ENCODE measurements around the gene NME1. TPM values are rescaled to one million over a fixed set of nuclear protein-coding genes. Genes with fewer than 3 reads are reported as not detected.

The NME1 gene
- total and polyA plus RNA-seq, 10 of the 15 experiments (the other 5 are each of a cell fraction or from before 2014, with no cell fraction given): 273 to 1,362 (median 455) TPM

GRCh38 chr17:51185763-51186332, 32.5 kb downstream of the NME1 start:
- H3K27me3 ChIP-seq (replicated peaks in 1 of 2; ENCODE audit: control insufficient read depth in 2 of 2, insufficient read depth in 2 of 2, low read length in 1 of 2): no peaks in the 10 kb centered on the region
- no peaks in the 10 kb centered on the region for H3K9me3 ChIP-seq (replicated peaks; ENCODE audit: control insufficient read depth, insufficient read depth, low read length)
- ATAC-seq: no peak
- H3K9ac ChIP-seq (ENCODE audit: control insufficient read depth, insufficient read depth, low read length): no peak overlapping the region
- no peaks in the 10 kb centered on the region for H3K4me1 ChIP-seq (ENCODE audit: control insufficient read depth, insufficient read depth, low read length)
- POLR2A ChIA-PET: no interaction called here
- no peak overlapping the region for H3K4me2 ChIP-seq (ENCODE audit: control insufficient read depth, insufficient read depth)
- no TSS peak for BruUV-seq (replicated peaks)
- RAD21 ChIA-PET (ENCODE audit: unreplicated experiment): no interaction called here
- in situ Hi-C loops (cut with MboI): loop anchor here (10.0 kb wide), 1 partner anchor 349 kb away; no protein-coding TSS in a partner anchor
- H3K27ac ChIP-seq (ENCODE audit: control insufficient read depth, insufficient read depth): no peak overlapping the region
- no peak overlapping the region for H2AFZ ChIP-seq (ENCODE audit: control insufficient read depth, low read depth, low read length)
- H4K20me1 ChIP-seq (ENCODE audit: control insufficient read depth, insufficient read depth): no peaks in the 10 kb centered on the region
- SMC1A ChIA-PET (ENCODE audit: uncharacterized antibody, unreplicated experiment): interaction anchor here (1.3 kb wide), 1 partner anchor 52 kb away, joined by 3 read pairs; no protein-coding TSS in a partner anchor
- TF ChIP-seq POLR2AphosphoS2 (IDR thresholded peaks at IDR 0.05; ENCODE audit: low read depth, low read length) (no peak), HCFC1 (IDR thresholded peaks at IDR 0.05; ENCODE audit: low read length) (no peak), POU2F2 (IDR thresholded peaks at IDR 0.05; ENCODE audit: borderline replicate concordance, low read depth, low read length) (no peak), BCL11A (IDR thresholded peaks at IDR 0.05; ENCODE audit: low read depth, low read length) (no peak), NFXL1 (IDR thresholded peaks at IDR 0.05; ENCODE audit: borderline replicate concordance) (no peak)
- H3K4me3 ChIP-seq: no peak overlapping the region
- DNase-seq (ENCODE audit: low read depth, low spot score): no peak
- FAIRE-seq: no peak
- no peaks in the 10 kb centered on the region for H3K79me2 ChIP-seq (ENCODE audit: control insufficient read depth, insufficient read depth, low read length)
- 97% methylated on average over 8 of the region's 8 CpGs for WGBS (ENCODE audit: insufficient coverage, insufficient replicate concordance, low lambda C conversion rate, missing lambda C conversion rate)
- intact Hi-C loops (cut with micrococcal nuclease; ENCODE audit: unreplicated experiment): no loop called here
- peaks cover 2 to 14% of the 10 kb centered on the region in 2 experiments for H3K36me3 ChIP-seq (ENCODE audit: control insufficient read depth in 2 of 2, insufficient read depth in 2 of 2, low read length in 1 of 2)
- CTCF ChIA-PET: no interaction called here

GRCh38 chr17:51188271-51188833, 35.0 kb downstream of the NME1 start:
- no peak overlapping the region for H2AFZ ChIP-seq (ENCODE audit: control insufficient read depth, low read depth, low read length)
- H3K4me3 ChIP-seq: no peak overlapping the region
- no peaks in the 10 kb centered on the region for H3K4me1 ChIP-seq (ENCODE audit: control insufficient read depth, insufficient read depth, low read length)
- ChIA-PET RAD21 (ENCODE audit: unreplicated experiment) (no interaction called here), CTCF (interaction anchor here (0.7 kb wide), 2 partner anchors 70 to 356 kb away, joined by 3 read pairs; no protein-coding TSS in a partner anchor), POLR2A (interaction anchor here (0.5 kb wide), 2 partner anchors 12 to 24 kb away, joined by 5 read pairs; no protein-coding TSS in a partner anchor), SMC1A (ENCODE audit: uncharacterized antibody, unreplicated experiment) (interaction anchor here (0.7 kb wide), 1 partner anchor 188 kb away, joined by 3 read pairs; no protein-coding TSS in a partner anchor)
- intact Hi-C loops (cut with micrococcal nuclease; ENCODE audit: unreplicated experiment) (no loop called here), in situ Hi-C loops (cut with MboI) (loop anchor here (10.0 kb wide), 1 partner anchor 346 kb away; no protein-coding TSS in a partner anchor)
- H3K79me2 ChIP-seq (ENCODE audit: control insufficient read depth, insufficient read depth, low read length): no peaks in the 10 kb centered on the region
- H3K9me3 ChIP-seq (replicated peaks; ENCODE audit: control insufficient read depth, insufficient read depth, low read length): no peaks in the 10 kb centered on the region
- no TSS peak for BruUV-seq (replicated peaks)
- FAIRE-seq (no peak), DNase-seq (ENCODE audit: low read depth, low spot score) (no peak), ATAC-seq (no peak)
- H4K20me1 ChIP-seq (ENCODE audit: control insufficient read depth, insufficient read depth): no peaks in the 10 kb centered on the region
- H3K27ac ChIP-seq (ENCODE audit: control insufficient read depth, insufficient read depth): no peak overlapping the region
- H3K27me3 ChIP-seq (replicated peaks in 1 of 2; ENCODE audit: control insufficient read depth in 2 of 2, insufficient read depth in 2 of 2, low read length in 1 of 2): no peaks in the 10 kb centered on the region
- 89% methylated on average over 6 of the region's 9 CpGs for WGBS (ENCODE audit: insufficient coverage, insufficient replicate concordance, low lambda C conversion rate, missing lambda C conversion rate)
- H3K4me2 ChIP-seq (ENCODE audit: control insufficient read depth, insufficient read depth): no peak overlapping the region
- peaks cover 2 to 23% of the 10 kb centered on the region in 2 experiments for H3K36me3 ChIP-seq (ENCODE audit: control insufficient read depth in 2 of 2, insufficient read depth in 2 of 2, low read length in 1 of 2)
- H3K9ac ChIP-seq (ENCODE audit: control insufficient read depth, insufficient read depth, low read length): no peak overlapping the region
- TF ChIP-seq HCFC1 (IDR thresholded peaks at IDR 0.05; ENCODE audit: low read length): no peak
- TF ChIP-seq NFYA (IDR thresholded peaks at IDR 0.05; ENCODE audit: borderline replicate concordance, low read depth, low read length): no peak
- TF ChIP-seq MXI1 (IDR thresholded peaks at IDR 0.05; ENCODE audit: low read depth, low read length): no peak
- no peak for TF ChIP-seq CREB1 (IDR thresholded peaks at IDR 0.05; ENCODE audit: low read depth)
- no peak for TF ChIP-seq NR2C2 (IDR thresholded peaks at IDR 0.05; ENCODE audit: borderline replicate concordance, control insufficient read depth, insufficient read length, low read depth)
- TF ChIP-seq FOXK2 (IDR thresholded peaks at IDR 0.05): no peak
- TF ChIP-seq IRF3 (IDR thresholded peaks at IDR 0.05): no peak
- TF ChIP-seq ATF3 (IDR thresholded peaks at IDR 0.05; ENCODE audit: borderline replicate concordance, extremely low read depth, low read depth, low read length): no peak
- no peak for TF ChIP-seq BCL3 (IDR thresholded peaks at IDR 0.05; ENCODE audit: borderline replicate concordance, insufficient read depth, low read depth, low read length, poor library complexity, severe bottlenecking)
- TF ChIP-seq ZNF217 (IDR thresholded peaks at IDR 0.05): no peak

Data from GM12878 (cell line).